BJ (cell line): ENCODE measurements around the gene ATOH8. TPM values are rescaled to one million over a fixed set of nuclear protein-coding genes. Genes with fewer than 3 reads are reported as not detected.

ENCODE experiments used
- CTCF ChIA-PET: fragments of 350-600 bp; formaldehyde crosslinking; extraction: SDS; loops from one replicate; lab custom pipeline; 2021; ENCODE audit warnings: antibody characterized with exemption, inconsistent platforms; lab: Yijun Ruan, JAX
- POLR2A ChIA-PET: fragments of 300-600 bp; sonication (Branson Sonifier 250); formaldehyde crosslinking; extraction: SDS; loops from one replicate; lab custom pipeline; 2021; ENCODE audit warnings: antibody characterized with exemption; lab: Charles Lee
- DNase-seq: peaks from one replicate; pipeline ENCODE4 v3.0.0-alpha.2; 2011; ENCODE audit warnings: low read depth
- H3K27me3 ChIP-seq: 2 replicates; pipeline ENCODE4 v1.6.0; 2011; ENCODE audit warnings: low read length; ENCODE audit not compliant: control insufficient read depth, insufficient read depth
- H3K36me3 ChIP-seq: 2 replicates; pipeline ENCODE4 v1.5.1; 2011; ENCODE audit warnings: low read length; ENCODE audit not compliant: control insufficient read depth, insufficient read depth
- H3K4me3 ChIP-seq: 2 replicates; pipeline ENCODE4 v1.5.1; 2011; ENCODE audit warnings: low read depth, mild to moderate bottlenecking, control low read depth, low read length
- polyA plus RNA-seq: library from polyadenylated mRNA; depleted of rRNA; stranded (reverse); fragments of >200 nt; gene quantifications from 2 replicates; pipeline ENCODE4 v1.2.3, GENCODE V29; 2011
- TF ChIP-seq, protein P1 (sequence below): IDR thresholded peaks from 2 replicates; pipeline ENCODE4 v1.5.1; 2011; ENCODE audit warnings: low read depth, mild to moderate bottlenecking, control low read depth, inconsistent platforms, low read length, moderate library complexity; ENCODE audit not compliant: insufficient read depth

The ATOH8 gene
- polyA plus RNA-seq, 1 experiment: 19.5 TPM

GRCh38 chr2:85710687-85711577, 42.9 kb upstream of the ATOH8 start:
- DNase-seq: no peak
- POLR2A ChIA-PET: no interaction called here

GRCh38 chr2:85711578-85712060, 42.2 kb upstream of the ATOH8 start:
- Histone ChIP-seq H3K36me3 (no peaks in the 10 kb centered on the region; the same call in 1 of the 2 replicates), H3K27me3 (no peaks in the 10 kb centered on the region; the same call in 1 of the 2 replicates), H3K4me3 (no peak overlapping the region)
- no peak for DNase-seq
- ChIA-PET CTCF (interaction anchor here (0.8 to 3.2 kb wide), 7 partner anchors 8 to 99 kb away, joined by 3 to 18 read pairs (median 5); no protein-coding TSS in a partner anchor), POLR2A (no interaction called here)
- TF ChIP-seq, protein P1, sequence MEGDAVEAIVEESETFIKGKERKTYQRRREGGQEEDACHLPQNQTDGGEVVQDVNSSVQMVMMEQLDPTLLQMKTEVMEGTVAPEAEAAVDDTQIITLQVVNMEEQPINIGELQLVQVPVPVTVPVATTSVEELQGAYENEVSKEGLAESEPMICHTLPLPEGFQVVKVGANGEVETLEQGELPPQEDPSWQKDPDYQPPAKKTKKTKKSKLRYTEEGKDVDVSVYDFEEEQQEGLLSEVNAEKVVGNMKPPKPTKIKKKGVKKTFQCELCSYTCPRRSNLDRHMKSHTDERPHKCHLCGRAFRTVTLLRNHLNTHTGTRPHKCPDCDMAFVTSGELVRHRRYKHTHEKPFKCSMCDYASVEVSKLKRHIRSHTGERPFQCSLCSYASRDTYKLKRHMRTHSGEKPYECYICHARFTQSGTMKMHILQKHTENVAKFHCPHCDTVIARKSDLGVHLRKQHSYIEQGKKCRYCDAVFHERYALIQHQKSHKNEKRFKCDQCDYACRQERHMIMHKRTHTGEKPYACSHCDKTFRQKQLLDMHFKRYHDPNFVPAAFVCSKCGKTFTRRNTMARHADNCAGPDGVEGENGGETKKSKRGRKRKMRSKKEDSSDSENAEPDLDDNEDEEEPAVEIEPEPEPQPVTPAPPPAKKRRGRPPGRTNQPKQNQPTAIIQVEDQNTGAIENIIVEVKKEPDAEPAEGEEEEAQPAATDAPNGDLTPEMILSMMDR: no peak

More at GRCh38 chr2:85710687-85711577, 42.9 kb upstream of the ATOH8 start:
- CTCF ChIA-PET: interaction anchor here (1.2 to 3.2 kb wide), 7 partner anchors 9 to 100 kb away, joined by 3 to 18 read pairs (median 6); no protein-coding TSS in a partner anchor
- Histone ChIP-seq H3K4me3 (no peak overlapping the region), H3K27me3 (no peaks in the 10 kb centered on the region; the same call in 1 of the 2 replicates), H3K36me3 (no peaks in the 10 kb centered on the region; the same call in 1 of the 2 replicates)
- TF ChIP-seq, protein P1: no peak

DNA sequence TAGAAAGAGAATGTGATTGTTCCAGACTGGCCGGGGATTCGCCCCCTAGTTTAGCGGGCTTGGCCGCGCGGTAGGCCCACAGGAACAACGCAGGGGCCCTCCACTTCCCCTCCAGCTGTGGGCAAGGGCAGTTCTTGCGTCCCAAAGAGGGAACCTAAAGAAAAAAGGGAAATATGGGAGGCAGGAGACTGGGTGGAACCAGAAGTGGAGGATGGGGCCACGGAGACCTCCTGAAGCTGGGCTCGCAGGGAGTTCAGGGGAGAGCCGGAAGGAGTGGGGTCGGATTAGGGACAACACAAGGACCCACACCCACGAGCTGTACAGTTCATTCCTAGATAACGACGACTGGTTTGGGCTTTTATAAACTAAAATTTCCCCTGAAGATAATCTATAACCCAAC, 41.5 kb upstream of the ATOH8 start:
- POLR2A ChIA-PET: no interaction called here
- no peaks in the 10 kb centered on the region; the same call in 1 of the 2 replicates for H3K27me3 ChIP-seq
- TF ChIP-seq, protein P1: no peak
- H3K4me3 ChIP-seq: no peak overlapping the region
- CTCF ChIA-PET: interaction anchor here (0.8 to 3.2 kb wide), 5 partner anchors 16 to 98 kb away, joined by 3 to 18 read pairs (median 5); no protein-coding TSS in a partner anchor
- H3K36me3 ChIP-seq: no peaks in the 10 kb centered on the region; the same call in 1 of the 2 replicates
- DNase-seq: no peak

DNA sequence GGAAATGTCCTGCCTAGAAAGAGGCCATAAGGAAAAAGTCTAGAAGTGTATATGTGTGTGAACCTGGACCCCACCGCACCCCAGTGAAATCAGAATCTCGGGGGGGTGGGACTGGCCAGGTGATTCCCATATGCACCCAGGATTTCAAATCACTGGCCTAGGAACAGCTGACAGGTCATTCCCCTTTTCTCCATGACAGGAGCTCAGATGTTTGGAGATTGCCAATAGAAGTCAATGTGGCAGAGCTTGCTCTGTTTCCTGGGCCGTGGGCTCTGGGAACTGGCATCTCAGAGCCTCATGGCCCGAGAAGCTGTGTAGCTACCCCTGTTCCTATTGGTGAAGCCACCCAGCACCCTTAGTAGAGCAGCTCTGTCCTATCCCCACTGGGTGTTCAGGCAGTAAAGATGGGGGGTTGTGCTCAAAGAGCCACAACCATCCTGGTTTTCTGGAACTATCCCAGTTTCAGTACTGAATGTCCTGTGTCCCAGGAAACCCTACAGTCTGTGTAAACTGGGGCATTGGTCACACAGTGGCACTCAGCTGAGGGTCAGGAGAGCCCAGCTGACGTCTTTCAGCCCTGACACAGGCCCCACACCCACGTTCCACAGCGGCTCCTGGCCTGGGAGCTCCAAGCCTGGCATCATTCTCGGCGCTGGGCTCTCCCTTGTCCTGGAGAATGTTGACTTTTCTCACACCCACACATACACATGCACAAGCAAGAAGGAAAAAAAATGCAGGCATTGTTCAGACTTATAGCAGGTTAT, 40.8 kb upstream of the ATOH8 start:
- CTCF ChIA-PET: interaction anchor here (1.3 to 3.2 kb wide), 5 partner anchors 16 to 98 kb away, joined by 4 to 18 read pairs (median 6); no protein-coding TSS in a partner anchor
- TF ChIP-seq, protein P1: no peak
- POLR2A ChIA-PET: no interaction called here

More for the DNA sequence above, 40.8 kb upstream of the ATOH8 start:
- Histone ChIP-seq H3K4me3 (no peak overlapping the region), H3K27me3 (no peaks in the 10 kb centered on the region; the same call in 1 of the 2 replicates), H3K36me3 (no peaks in the 10 kb centered on the region; the same call in 1 of the 2 replicates)
- DNase-seq: no peak
